ENCODE results near the gene AXIN1.

Gene AXIN1

DNA sequence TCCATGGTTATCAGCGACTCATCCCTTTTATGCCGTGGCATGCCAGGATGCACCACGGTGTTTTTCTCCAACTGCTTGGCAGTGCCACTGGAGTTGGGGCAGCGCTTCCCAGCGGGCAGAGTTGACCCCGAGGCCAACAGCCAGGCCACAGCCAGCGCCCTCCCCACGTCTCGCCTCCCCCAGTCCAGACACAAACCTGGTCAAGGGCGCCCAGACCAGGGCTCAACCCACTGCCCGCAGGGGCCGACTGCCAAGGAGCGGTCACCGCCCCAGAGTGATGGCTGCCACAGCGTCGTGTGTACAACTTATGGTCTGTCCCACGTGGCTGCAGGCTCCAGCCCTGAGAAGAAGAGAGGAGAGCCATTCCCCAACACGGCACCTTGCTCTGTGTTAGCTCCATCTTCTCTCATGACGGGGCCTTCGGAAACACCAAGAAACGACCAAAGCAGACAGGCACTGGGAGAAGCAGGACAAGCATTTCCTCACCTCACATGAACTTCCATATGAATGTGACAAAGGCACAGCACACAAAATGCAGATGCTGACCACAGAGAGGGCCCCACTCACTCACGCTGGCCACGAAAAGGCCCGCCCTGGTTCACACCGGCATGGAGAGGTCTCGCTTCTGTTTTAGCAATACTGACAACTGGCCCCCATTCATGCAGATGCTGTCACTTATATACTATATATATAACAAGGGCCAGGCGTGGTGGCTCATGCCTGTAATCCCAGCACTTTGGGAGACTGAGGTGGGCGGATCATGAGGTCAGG lies 27.0 kb downstream of the AXIN1 start:
- DNase-seq, result no peak

DNA sequence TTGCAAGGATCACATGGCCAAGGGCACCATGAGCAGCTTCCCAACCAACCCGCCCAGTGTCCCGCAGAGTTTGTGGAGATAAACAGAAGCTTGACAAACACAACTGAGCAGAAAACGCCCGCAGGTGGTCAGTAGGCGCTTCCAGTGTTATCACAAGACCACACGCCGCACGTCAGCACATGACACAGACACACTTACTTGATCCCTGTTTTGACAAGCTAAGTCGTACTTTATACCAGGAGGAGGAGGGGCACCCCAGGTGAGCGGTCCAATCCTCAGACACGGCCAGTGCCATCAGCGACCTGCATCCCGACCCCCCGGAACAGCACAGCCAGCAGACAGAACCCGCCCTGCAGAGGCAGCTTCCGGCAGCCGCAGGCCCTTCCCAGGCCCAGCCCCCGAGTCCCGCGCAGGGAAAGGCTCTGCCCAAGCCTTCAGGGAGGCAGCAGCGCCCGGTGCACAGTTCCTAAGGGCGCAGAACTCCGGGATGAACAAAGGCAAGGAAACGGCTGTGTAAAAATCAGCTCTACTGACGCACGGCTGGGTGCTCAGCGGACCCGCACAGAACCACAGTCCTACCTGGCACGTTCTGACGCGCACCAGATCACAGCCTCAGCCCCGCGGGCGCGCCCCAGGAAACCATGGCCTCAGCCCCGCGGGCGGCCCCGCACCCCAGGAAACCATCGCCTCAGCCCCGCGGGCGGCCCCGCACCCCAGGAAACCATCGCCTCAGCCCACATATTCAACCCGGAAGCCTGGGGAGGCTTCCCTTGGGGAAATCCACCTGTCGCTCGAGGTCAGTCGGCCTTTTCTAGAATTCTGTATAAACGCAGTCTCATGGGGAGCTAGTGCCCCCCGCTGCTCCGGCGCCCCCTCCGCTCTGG lies 27.8 kb downstream of the AXIN1 start:
- DNase-seq, result peak; percentile 44

DNA sequence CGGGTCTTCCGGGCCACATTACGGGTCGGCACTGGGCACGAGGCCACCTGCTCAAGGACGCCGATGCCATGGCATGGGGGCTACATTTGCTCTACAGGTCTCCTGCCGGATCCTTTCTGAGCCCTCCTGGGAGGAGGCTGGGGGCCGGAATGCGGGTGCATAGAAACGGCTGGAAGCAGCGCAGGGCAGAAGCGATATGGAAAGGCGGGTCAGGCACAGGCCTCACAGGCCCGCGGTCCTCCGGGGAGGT lies 28.4 kb downstream of the AXIN1 start:
- no peak for DNase-seq

DNA sequence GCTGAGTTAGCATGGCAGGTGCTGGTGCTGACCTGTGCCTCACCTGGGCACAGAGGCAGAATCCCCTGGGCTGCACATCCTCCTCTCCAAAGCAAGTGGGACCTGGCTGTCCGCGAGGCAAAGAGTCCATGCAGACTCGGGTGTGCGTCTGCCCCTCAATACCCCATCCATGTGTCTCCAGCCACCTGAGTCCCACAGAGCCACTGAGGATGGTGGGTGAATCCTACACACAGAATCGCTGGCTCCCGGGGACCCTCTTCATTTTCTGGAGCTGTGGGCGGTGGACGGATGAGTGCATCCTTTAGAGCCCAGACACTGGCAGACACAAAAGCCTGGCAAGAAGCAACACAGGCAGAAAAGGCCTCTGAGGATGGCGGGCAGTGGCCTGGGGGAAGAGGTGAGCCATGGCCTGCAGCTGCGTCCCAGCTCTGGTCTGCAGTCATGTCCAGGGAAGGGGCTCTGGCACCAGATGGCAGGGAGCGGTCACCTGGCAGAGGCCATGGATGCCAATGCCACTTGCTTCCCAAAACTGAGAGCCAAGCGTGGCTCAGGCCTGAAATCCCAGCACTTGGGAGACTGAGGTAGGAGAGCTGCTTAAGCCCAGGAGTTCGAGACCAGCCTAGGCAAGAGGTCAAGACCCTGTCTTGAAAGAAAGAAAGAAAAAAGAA lies 29.9 kb downstream of the AXIN1 start:
- no peak for DNase-seq

DNA sequence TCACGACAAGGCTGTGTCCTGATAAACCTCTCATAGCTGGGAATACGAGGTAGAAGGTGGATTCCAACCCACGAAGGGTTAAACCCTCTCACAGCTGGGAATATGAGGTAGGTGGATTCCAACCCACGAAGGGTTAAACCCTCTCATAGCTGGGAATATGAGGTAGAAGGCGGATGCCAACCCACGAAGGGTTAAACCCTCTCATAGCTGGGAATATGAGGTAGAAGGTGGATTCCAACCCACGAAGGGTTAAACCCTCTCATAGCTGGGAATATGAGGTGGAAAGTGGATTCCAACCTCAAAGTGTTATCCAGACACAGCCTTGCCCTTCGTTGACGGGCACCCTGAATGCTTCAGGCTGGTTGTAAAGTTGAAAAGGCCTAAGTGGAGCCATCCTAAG lies 31.0 kb downstream of the AXIN1 start:
- no peak for DNase-seq

DNA sequence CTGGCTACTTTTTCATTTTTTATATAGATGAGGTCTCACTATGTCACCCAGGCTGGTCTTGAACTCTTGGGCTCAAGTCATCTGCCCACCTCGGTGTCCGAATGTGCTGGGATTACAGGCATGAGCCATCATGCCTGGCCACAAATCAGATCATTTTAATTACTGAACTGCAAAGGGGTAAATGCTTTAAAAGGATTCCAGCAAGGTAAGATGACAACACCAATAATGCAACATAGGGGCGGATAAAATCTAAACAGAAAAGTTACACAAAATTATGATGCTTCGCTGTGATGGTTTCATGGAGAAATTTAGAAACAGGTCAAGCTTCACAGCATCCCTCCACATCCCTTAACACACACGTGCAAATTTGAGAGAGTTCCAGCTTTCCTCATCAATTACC lies 32.3 kb downstream of the AXIN1 start:
- no peak for DNase-seq

DNA sequence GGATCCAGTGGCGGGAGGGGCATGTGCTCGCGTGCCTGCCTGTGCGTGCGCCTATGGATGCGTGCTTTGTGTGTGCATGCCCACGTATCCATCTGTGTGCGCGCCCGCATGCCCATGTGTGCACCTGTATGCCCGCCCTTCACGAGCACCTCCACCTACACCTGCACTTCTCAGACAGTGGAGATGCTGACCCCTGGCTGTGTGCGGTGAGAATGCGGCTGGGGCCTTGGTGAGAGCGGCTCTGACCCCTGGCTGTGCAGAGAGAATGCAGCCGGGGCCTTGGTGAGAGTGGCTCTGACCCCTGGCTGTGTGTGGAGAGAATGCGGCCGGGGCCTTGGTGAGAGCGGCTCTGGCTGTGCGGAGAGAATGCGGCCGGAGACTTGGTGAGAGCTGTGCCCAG lies 33.9 kb downstream of the AXIN1 start:
- DNase-seq, result no peak

DNA sequence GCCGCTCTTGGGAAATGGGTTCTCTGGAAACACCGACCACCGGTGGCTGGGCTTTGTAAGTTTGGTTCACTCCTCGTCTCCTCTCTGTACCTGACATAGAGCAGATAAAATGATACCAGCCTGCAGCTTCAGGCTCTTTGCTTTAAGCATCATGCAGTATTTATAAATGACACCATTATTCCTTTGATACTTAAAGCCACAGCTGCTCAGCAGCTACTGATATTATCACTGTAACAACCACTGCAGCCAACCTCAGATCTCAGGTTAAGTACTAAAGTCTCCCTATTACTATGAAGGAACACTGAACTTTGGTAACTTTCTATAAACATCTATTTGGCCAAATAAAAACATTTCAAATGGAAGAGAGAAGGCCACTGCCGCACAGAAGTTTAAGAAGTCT lies 34.9 kb downstream of the AXIN1 start:
- no peak for DNase-seq

DNA sequence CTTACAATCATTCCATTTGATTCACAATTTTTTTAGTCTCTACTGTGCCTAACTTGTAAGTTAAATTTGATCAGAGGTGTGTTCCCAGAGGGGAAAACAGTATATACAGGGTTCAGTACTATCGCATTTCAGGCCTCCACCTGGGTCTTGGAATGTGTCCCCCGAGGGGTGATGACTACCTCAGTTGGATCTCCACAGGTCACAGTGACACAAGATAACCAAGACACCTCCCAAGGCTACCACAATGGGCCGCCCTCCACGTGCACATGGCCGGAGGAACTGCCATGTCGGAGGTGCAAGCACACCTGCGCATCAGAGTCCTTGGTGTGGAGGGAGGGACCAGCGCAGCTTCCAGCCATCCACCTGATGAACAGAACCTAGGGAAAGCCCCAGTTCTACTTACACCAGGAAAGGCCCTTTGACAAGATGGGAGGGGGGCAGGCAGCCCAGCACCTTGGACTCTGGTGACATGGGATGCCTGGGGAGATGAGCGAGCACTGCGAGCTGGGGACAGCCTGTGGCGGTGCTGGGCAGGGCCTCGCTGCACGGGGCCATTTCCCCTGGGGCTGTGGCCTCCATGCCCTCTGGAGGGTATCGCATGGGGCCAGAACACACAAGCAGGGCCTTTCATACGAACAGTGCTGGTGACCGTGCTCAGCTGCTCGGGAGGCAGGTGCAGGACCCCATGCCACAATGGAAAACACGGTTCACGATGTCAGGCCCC lies 35.6 kb downstream of the AXIN1 start:
- no peak for DNase-seq

DNA sequence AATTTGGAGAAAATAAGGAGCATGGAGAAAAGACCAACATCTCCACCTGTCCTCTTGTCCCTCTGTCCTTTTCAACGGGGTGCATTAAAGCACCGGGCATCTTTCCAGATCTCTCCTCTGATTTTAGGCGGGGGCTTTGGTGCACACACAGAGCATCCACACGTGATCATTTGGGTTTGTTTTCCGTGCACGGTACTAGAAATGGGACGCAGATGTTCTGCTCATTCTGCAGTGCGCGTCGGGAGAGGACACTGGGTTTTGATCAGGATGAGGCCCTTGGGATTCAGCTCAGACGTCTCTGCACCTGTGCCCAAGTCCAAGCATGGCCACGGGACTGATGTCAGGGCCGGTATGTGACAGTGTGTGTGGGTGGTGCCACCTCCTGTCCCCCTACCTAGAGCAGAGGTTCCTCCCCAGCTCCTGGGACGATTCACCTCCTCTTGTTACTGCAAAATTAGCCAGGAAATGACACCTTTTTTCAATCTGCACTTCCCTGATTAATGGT lies 37.7 kb downstream of the AXIN1 start:
- DNase-seq, result no peak

DNA sequence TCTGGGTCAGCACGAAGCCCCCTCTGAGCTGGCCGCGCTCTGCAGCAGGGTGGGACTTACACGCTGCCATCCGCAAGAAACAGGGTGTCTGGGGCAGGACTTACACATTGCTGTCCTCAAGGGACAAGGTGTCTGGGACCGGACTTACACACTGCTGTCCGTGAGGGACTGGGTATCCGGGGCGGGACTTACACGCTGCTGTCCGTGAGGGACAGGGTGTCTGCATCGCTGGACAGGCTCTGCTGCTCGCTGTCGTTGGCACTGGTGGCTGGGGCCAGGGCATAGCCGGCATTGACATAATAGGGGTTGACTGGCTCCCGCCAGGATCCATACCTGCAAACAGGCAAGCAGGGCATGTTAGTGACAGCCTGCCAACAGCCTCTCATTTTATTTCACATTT lies 38.2 kb downstream of the AXIN1 start:
- no peak for DNase-seq

DNA sequence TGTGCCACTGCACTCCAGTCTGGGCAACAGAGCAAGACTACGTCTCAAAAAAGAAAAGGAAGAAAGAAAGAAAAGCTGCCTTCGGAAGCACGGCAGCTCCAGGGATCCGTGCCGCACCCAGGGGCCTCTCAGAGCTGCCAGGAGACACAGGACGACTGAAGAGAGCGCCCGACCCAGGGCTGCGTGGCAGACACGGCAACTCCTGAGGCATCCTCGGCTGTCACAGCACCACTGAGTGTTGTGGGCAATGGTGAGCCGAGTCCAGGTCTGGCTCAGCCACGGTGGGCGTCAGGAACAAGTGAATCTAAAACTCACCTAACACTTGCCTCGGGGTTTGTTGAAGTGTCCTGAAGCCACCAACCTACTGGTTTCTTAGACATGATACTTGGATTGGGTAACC lies 40.8 kb downstream of the AXIN1 start:
- no peak for DNase-seq

DNA sequence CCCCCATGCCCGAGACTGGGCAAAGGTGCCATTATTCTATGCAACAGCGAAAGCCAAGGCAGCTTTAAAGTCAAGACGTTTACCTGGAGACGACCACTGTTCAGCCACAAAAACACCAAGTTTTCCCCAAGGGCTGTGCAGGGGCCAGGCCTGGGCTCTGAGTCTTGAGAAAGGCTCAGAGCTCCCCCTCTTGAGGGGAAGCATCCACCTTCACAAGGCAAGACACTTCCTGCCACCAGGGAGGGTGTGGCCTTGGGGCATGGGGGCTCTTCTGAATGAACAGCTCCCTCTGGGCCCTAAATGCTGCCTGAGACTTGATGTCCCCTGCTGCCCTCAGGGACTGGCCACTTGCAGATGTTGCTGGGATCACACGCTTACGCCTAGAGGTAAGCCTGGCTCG lies 43.0 kb downstream of the AXIN1 start:
- no peak for DNase-seq

DNA sequence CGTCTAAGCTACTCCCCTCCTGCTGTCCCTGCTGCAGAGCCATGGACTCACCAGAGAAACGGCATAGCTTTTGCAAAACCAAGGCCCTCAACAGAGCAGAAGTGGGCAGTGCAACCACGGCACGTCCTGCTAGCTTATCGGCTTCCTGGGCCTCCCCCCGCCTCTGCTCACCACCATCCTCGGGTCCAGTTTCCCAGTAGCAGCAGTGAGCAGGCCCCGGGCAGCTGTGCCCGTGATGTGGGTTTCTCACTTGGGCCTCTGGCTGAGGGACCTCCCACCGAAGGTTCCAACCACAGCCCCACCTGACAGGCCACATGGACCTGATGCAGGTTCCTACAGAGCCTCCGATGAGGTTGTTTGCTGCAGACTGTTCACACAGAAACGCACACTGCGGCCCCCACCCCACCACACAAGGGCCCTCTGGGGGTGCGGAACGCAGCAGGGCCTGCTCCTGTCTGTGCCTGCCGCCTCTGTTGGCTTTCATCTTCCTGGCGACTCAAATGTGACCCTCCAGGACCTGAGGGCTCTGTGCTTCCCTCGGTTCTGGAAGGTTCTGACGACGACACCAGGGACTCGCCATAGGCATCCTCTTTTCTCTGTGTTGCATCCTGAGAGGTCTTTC lies 44.7 kb downstream of the AXIN1 start:
- no peak for DNase-seq

DNA sequence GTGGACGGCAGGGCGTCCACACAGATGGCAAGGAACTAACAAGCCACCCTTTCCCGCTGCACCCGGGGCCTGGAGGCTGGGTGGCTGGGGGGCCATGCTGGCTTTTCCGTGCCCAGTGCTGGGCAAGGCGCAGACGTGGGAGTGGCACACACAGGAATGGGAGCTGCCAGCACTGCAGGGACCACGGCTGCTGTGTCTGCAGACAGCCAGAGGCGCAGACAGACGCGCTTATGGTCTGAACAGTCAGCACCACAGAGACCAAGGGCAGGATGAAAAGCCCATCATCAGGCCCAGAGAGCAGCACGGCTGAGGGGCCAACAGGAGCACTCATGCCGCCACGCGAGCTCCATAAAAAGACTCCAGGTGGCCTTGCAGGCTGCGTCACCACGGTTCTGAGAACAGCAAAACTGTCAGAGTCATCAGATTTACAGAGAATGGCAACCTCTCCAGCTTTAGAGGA lies 45.6 kb downstream of the AXIN1 start:
- DNase-seq, result no peak

DNA sequence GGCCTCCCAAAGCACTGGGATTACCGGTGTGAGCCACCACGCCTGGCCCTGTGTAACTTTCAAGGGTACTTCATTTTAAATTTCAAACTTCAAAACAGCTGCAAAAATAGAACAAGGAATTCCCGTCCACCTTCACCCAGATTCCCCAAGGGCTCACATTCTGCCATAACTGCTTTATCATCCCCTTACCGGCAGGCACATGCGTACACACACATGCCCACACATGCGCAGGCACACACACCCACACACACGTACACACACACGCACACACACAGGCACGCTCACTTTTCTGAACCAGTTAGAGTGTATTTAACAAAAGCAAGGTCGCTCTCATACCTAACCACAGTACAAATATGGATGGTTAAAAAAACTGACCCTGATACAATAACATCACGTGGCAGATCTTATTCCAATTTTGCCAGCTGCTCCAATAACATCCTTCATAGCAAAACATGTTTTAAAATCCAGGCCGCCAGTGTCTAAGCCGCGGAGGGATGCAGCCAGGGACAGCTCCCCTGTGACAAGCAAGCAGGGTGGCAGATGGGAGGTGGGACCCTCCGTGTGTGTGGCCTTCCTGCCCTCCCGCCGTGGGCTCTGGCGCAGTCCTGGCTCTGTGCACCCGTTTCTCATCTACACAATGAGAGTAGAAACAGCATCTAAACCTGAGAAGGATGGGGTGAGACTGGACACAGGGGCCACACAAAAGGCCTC lies 46.5 kb downstream of the AXIN1 start:
- no peak for DNase-seq

DNA sequence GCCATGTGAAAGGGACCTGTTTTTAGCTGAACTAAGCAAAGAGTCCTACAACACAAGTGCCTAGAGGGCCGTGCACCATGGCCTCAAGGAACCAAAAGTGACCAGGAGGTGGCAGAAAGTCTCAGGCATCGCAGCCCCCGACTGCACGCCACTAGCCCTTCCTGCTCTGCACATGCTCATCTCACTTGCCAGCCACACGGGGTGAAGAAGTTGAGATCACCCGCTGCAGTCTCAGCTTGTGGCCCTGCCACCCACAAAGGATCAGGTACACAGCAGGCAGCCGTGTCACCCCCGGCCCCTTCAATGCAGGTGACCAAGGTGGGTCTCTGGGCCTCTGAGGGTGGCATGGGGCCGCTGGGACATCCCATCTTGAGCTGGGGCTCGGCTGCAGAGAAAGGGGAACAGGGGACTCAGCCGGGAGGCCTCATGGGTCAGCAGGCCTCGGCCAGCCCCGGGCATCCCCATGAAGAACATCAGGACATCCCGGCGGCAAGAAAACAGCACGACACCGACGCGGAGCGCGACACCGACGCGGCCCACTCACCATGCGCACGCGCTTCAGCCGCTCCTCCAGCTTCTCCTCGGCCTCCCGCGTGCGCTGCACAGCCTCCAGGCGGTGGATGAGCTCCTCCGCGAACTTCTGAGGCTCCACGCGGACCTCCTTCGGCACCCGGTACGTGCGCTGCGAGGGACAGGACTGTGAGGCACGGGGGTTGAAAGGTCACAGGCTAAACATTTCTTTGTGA lies 48.6 kb downstream of the AXIN1 start:
- DNase-seq, result no peak

DNA sequence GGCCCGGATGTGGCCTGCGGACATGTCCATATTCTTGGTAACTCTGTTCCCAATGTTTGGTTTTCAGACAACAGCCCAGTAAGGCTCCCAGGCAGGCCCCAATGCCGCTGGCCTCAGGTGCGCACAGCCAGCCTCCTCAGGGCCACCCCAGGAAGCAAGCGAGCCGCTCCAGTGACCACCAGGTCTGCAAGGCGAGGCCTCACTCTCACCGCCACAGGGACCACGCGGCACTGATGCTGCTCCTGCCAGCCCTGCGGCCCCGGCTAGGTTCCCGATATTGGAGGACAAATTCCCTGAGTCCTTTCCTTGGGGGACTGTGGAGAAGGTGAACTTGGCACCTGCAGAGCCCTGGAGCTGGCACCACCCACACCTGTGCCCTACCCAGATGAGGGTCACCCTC lies 50.6 kb downstream of the AXIN1 start:
- DNase-seq, result no peak

DNA sequence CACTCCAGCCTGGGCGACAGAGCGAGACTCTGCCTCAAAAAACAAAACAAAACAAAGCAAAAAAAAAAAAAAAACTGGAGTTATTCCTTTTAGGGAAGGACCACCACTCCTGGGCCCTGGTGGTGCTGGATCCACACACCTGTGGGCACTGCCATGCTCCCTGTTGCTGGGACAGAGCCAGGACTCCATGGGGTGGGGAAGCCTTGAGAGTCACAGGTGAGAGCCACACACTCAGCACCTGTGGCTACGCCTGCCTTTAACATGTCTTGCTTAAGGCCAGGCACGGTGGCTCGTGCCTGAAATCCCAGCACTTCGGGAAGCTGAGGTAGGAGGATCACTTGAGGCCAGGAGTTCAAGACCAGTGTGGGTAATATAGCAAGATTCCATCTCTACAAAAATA lies 51.3 kb downstream of the AXIN1 start:
- no peak for DNase-seq

DNA sequence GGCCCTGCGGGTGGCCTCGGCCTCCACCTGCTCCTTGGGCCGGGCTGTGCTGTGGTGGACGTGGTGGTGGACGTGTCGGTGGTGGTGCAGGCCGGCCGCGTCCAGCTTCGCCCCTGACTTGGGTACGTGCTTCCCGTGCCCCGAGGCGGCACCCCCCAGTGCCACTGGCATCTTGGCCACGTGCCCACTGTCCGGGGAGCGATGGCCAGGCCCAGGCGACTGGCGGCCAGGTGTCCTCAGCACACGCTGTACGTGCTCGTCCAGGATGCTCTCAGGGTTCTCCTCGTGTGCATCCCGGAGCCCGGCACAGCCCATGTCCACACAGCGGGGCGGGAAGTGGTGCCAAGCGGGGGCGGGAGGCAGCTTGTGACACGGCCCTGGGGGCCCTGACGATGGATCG lies 54.7 kb downstream of the AXIN1 start:
- DNase-seq, result no peak

DNA sequence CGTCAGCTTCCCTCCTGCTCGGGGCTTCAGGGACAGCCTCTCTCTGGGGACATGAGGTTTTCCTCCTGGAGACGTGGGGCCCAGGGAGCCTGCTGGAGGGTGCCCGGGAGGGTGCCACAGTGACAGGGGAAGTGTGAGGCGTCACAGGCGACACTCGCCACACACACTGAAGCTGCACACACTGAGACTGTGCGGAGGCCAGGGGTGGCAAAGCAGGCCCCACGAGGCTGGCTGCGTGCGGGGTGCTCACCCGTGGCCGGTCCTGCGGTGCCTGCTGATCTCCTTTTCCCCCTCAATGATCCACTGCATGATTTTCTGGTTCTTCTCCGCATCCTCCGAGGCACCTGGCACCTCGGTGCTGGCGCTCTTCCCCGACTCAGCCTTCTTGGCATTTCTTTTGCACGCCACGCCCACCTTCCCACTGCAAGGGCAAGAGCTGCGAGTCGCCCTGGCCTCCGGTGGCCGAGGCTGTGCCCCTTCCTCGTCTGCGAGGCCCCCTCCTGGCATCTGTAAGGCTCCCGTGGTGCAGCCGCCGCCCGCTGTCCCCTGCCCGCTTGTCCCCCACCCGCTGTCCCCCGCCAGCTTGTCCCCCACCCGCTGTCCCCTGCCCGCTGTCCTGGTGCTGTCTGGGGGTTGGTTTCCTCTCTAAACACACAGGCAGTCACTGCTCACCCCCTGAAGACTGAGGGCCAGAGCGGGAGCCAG lies 55.6 kb downstream of the AXIN1 start:
- no peak for DNase-seq
